HEK293T (cell line): Measurements from ENCODE around the gene FARP2.
"Not testable (repeated sequence)": the region's sequence is repeated elsewhere in the genome, so short reads cannot be mapped to it uniquely, and the experiment has no call there.

ENCODE experiments used
- CTCF ChIA-PET: fragments of 350-600 bp; formaldehyde crosslinking; extraction: SDS; loops from one replicate; lab custom pipeline; 2021; ENCODE audit warnings: antibody characterized with exemption, inconsistent platforms; lab: Yijun Ruan, JAX
- POLR2A ChIA-PET: fragments of 350-600 bp; formaldehyde crosslinking; extraction: SDS; loops from one replicate; lab custom pipeline; 2020; ENCODE audit warnings: antibody characterized with exemption, inconsistent platforms; lab: Yijun Ruan, JAX
- DNase-seq: peaks from one replicate; pipeline ENCODE4 v3.0.0; 2012; ENCODE audit warnings: mixed read lengths; ENCODE audit errors: extremely low spot score
- ARNT ChIP-seq: fragments of 450-650 bp; IDR thresholded peaks from 2 replicates; pipeline ENCODE4 v1.6.1; 2017; ENCODE audit warnings: mild to moderate bottlenecking
- BHLHE40 ChIP-seq: fragments of 450-650 bp; IDR thresholded peaks from 2 replicates; pipeline ENCODE4 v1.6.1; 2016; ENCODE audit warnings: mild to moderate bottlenecking, moderate library complexity, borderline replicate concordance
- CTBP1 ChIP-seq: fragments of 450-650 bp; IDR thresholded peaks from 2 replicates; pipeline ENCODE4 v1.6.1; 2016; ENCODE audit warnings: borderline replicate concordance
- ELF4 ChIP-seq: fragments of 450-650 bp; IDR thresholded peaks from 2 replicates; pipeline ENCODE4 v1.6.1; 2017; ENCODE audit warnings: antibody characterized with exemption
- FOXA1 ChIP-seq: fragments of 450-650 bp; IDR thresholded peaks from 2 replicates; pipeline ENCODE4 v1.6.1; 2016; ENCODE audit warnings: mild to moderate bottlenecking
- FOXK2 ChIP-seq: fragments of 450-650 bp; IDR thresholded peaks from 2 replicates; pipeline ENCODE4 v1.6.1; 2016; ENCODE audit warnings: mild to moderate bottlenecking
- FOXM1 ChIP-seq: fragments of 450-650 bp; IDR thresholded peaks from 2 replicates; pipeline ENCODE4 v1.6.1; 2017; ENCODE audit warnings: mild to moderate bottlenecking, borderline replicate concordance
- HDGF ChIP-seq: fragments of 450-650 bp; IDR thresholded peaks from 2 replicates; pipeline ENCODE4 v1.6.1; 2017; ENCODE audit warnings: antibody characterized with exemption, borderline replicate concordance
- L3MBTL2 ChIP-seq: fragments of 450-650 bp; conservative IDR thresholded peaks from 2 replicates; pipeline ENCODE4 v1.6.1; 2016; ENCODE audit warnings: mild to moderate bottlenecking
- LEF1 ChIP-seq: fragments of 450-650 bp; IDR thresholded peaks from 2 replicates; pipeline ENCODE4 v1.6.1; 2017; ENCODE audit warnings: mild to moderate bottlenecking, borderline replicate concordance
- NFRKB ChIP-seq: fragments of 450-650 bp; IDR thresholded peaks from 2 replicates; pipeline ENCODE4 v1.6.1; 2016; ENCODE audit warnings: mild to moderate bottlenecking, moderate library complexity
- SP1 ChIP-seq: fragments of 450-650 bp; IDR thresholded peaks from 2 replicates; pipeline ENCODE4 v1.6.1; 2017
- SUZ12 ChIP-seq: fragments of 450-650 bp; IDR thresholded peaks from 2 replicates; pipeline ENCODE4 v1.6.1; 2016; ENCODE audit warnings: mild to moderate bottlenecking
- TARDBP ChIP-seq: fragments of 450-650 bp; IDR thresholded peaks from 2 replicates; pipeline ENCODE4 v1.6.1; 2016
- ZNF384 ChIP-seq: fragments of 450-650 bp; IDR thresholded peaks from 2 replicates; pipeline ENCODE4 v1.6.1; 2016
- TF ChIP-seq, protein P1 (sequence below): fragments of 450-650 bp; IDR thresholded peaks from 2 replicates; pipeline ENCODE4 v1.6.1; 2016

Gene FARP2

GRCh38 chr2:241430178-241430577, 74.1 kb downstream of the FARP2 start:
- ChIA-PET CTCF (no interaction called here), POLR2A (no interaction called here)
- TF ChIP-seq LEF1 (no peak), BHLHE40 (no peak), FOXA1 (no peak), ZNF384 (no peak), SP1 (no peak), L3MBTL2 (no peak), ELF4 (no peak), CTBP1 (no peak), FOXK2 (no peak), SUZ12 (no peak), ARNT (no peak), TARDBP (no peak), NFRKB (no peak), HDGF (no peak), FOXM1 (no peak)
- TF ChIP-seq, protein P1, sequence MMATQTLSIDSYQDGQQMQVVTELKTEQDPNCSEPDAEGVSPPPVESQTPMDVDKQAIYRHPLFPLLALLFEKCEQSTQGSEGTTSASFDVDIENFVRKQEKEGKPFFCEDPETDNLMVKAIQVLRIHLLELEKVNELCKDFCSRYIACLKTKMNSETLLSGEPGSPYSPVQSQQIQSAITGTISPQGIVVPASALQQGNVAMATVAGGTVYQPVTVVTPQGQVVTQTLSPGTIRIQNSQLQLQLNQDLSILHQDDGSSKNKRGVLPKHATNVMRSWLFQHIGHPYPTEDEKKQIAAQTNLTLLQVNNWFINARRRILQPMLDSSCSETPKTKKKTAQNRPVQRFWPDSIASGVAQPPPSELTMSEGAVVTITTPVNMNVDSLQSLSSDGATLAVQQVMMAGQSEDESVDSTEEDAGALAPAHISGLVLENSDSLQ, result no peak
- no peak for DNase-seq

DNA sequence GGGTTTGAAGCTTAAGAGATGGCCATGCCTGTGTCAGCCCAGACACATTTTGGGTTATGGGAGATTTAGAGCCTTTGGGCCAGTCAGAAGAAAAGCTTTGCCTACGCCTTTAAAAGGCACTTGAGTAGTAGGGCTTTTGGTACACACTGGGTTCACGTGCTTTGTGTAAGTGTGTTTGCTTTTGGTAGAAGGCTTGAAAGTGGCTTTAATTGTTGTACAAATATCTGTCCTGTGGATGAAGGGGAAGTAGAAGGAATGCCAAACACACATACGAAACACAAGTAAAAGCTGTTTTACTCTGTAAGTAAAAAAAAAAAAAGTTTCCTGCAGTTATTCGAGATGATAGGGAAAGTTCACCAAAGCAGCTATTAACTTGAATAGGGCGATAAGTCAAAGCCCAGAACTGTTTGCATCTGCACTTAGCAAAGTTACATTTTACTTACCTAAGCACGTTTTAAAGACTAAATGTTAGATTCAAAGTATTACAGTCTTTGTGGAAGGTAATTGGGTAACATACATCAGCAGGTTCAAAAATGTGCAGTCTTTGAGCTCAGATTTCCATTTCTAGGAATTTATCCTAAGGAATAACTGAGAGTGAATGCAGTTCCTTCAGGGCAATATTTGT, 76.9 kb downstream of the FARP2 start:
- CTCF ChIA-PET, result interaction anchor here (0.6 to 0.7 kb wide), 2 partner anchors 248 to 1270 kb away, joined by 3 read pairs; no protein-coding TSS in a partner anchor
- POLR2A ChIA-PET, result no interaction called here
- no peak for DNase-seq
- TF ChIP-seq SP1, result no peak

DNA sequence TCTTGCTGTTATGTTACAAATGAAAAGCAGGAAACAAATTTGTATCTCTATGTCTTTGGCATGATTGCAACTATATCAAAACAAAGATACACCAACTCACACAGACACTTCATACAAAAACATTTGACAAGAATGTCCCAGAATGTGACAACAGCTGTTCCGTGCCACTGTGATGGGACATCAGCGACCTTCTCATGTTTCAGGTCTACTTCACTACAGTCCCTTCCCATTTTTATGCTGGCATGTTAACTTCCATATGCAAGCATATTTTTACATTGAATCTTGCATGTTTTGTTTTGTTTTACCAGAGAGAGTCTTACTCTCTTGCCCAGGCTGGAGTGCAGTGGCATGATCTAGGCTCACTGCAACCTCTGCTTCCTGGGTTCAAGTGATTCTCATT, 81.1 kb downstream of the FARP2 start:
- POLR2A ChIA-PET, result no interaction called here
- CTCF ChIA-PET, result interaction anchor here (0.6 kb wide), 1 partner anchor 9 kb away, joined by 4 read pairs; no protein-coding TSS in a partner anchor

DNA sequence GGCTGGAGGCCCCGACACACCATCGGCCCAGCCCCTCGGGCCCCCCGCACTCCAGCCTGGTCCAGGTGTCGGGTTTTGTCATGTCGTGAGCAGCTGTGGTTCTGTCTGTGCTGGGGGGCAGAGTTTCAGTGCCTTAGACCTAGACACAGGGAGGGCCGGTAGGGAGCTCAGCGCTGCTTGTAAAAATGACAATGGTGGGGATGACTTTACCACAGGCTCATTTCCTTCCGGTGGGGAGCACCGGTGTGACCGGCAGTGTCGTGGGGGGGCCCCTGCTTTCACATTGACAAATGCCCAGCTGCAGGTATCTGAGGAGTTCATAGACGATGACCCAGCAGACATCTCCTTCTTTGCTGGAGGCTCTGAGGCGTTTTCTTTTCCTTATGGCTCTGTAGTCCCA, 85.4 kb downstream of the FARP2 start:
- POLR2A ChIA-PET, result no interaction called here
- no peak for DNase-seq
- no peak for TF ChIP-seq FOXK2
- TF ChIP-seq ZNF384, result no peak
- no peak for TF ChIP-seq SUZ12
- TF ChIP-seq FOXM1, result no peak
- no peak for TF ChIP-seq ELF4
- TF ChIP-seq SP1, result no peak
- TF ChIP-seq ARNT, result no peak
- TF ChIP-seq FOXA1, result no peak
- CTCF ChIA-PET, result no interaction called here

More for the DNA sequence above, 81.1 kb downstream of the FARP2 start:
- no peak for DNase-seq
- TF ChIP-seq SUZ12 (no peak), L3MBTL2 (no peak), ELF4 (no peak), FOXM1 (no peak), FOXA1 (no peak), HDGF (no peak), ZNF384 (no peak)

- no peak for TF ChIP-seq FOXM1
- TF ChIP-seq L3MBTL2, result no peak
- TF ChIP-seq ELF4, result no peak
- no peak for TF ChIP-seq NFRKB
- TF ChIP-seq ARNT, result no peak
- no peak for TF ChIP-seq BHLHE40
- no peak for TF ChIP-seq TARDBP
- TF ChIP-seq SUZ12, result no peak
- TF ChIP-seq FOXA1, result no peak
- TF ChIP-seq CTBP1, result no peak
- TF ChIP-seq, protein P1, result no peak
- no peak for TF ChIP-seq ZNF384
- no peak for TF ChIP-seq HDGF
- no peak for TF ChIP-seq FOXK2
- no peak for TF ChIP-seq LEF1
- no peak for TF ChIP-seq SP1
- POLR2A ChIA-PET, result no interaction called here
- DNase-seq, result no peak
- CTCF ChIA-PET, result no interaction called here
Measured at GRCh38 chr2:241443486-241444223, 87.6 kb downstream of the FARP2 start.

- ChIA-PET POLR2A (no interaction called here), CTCF (no interaction called here)
- no peak for DNase-seq
- TF ChIP-seq FOXK2 (no peak), ARNT (no peak), TARDBP (no peak), FOXA1 (no peak), ZNF384 (no peak), BHLHE40 (no peak), SUZ12 (no peak), FOXM1 (no peak), SP1 (no peak), NFRKB (no peak), LEF1 (no peak), L3MBTL2 (no peak), CTBP1 (no peak), HDGF (no peak), ELF4 (no peak)
- TF ChIP-seq, protein P1, result no peak
Measured at GRCh38 chr2:241445426-241445825, 89.3 kb downstream of the FARP2 start.

- CTCF ChIA-PET, result not testable (repeated sequence)
Measured at GRCh38 chr2:241450092-241450491, 94.0 kb downstream of the FARP2 start.

More at GRCh38 chr2:241450092-241450491, 94.0 kb downstream of the FARP2 start:
- POLR2A ChIA-PET, DNase-seq: not testable (repeated sequence)
